GM12878 (cell line): ENCODE data around the gene DNAJC22. TPM values are rescaled to one million over a fixed set of nuclear protein-coding genes. Genes with fewer than 3 reads are reported as not detected.

ENCODE experiments used
- ATAC-seq: fragments of 200-7000 bp; cut with Tn5 transposase; 3 replicates; pipeline ENCODE4 v1.9.1; 2020; ENCODE audit warnings: mild to moderate bottlenecking, moderate library complexity
- BruUV-seq: library from RNA; stranded (reverse); fragments of 400-500 nt; replicated peaks from 2 replicates; lab custom pipeline; 2021; lab: Mats Ljungman, UMichigan
- CTCF ChIA-PET: fragments of 300-600 bp; sonication (Branson Sonifier 250); formaldehyde crosslinking; extraction: SDS; loops from one replicate; lab custom pipeline; 2021; ENCODE audit warnings: inconsistent platforms; lab: Yijun Ruan, JAX
- POLR2A ChIA-PET: fragments of 350-600 bp; formaldehyde crosslinking; extraction: SDS; loops from one replicate; lab custom pipeline; 2021; ENCODE audit warnings: inconsistent platforms; lab: Charles Lee
- RAD21 ChIA-PET: fragments of 300-600 bp; sonication (Branson Sonifier 250); formaldehyde crosslinking; loops from one replicate; lab custom pipeline; 2023; ENCODE audit warnings: antibody characterized with exemption; ENCODE audit not compliant: unreplicated experiment; lab: Charles Lee
- SMC1A ChIA-PET: fragments of 300-600 bp; sonication (Branson Sonifier 250); formaldehyde crosslinking; loops from one replicate; lab custom pipeline; 2023; ENCODE audit not compliant: unreplicated experiment, uncharacterized antibody; lab: Charles Lee
- DNase-seq: peaks from one replicate; pipeline ENCODE4 v3.0.0-alpha.2; 2011; ENCODE audit warnings: low read depth, low spot score
- FAIRE-seq: peaks from 3 replicates; lab custom pipeline; 2011; peaks lifted over from hg19 to GRCh38; lab: Jason Lieb, UNC
- H2AFZ ChIP-seq: 2 replicates; pipeline ENCODE4 v1.6.0; 2011; ENCODE audit warnings: low read depth, low read length, control low read depth; ENCODE audit not compliant: control insufficient read depth
- H3K27ac ChIP-seq: 2 replicates; pipeline ENCODE4 v1.5.1; 2011; ENCODE audit warnings: control low read depth; ENCODE audit not compliant: control insufficient read depth, insufficient read depth
- H3K27me3 ChIP-seq, 2 experiments: replicated peaks in 1 of 2; 2 replicates each; pipeline versions ENCODE4 v1.6.0 to v1.6.1; 2011; ENCODE audit warnings: low read length in 1 of 2; ENCODE audit not compliant: control insufficient read depth in 2 of 2, insufficient read depth in 2 of 2
- H3K36me3 ChIP-seq, 2 experiments: 2 replicates each; pipeline ENCODE4 v1.5.1; 2011; ENCODE audit warnings: low read length in 1 of 2; ENCODE audit not compliant: control insufficient read depth in 2 of 2, insufficient read depth in 2 of 2
- H3K4me1 ChIP-seq: 2 replicates; pipeline ENCODE4 v1.6.1; 2011; ENCODE audit warnings: mild to moderate bottlenecking, low read length, moderate library complexity, mixed read lengths; ENCODE audit not compliant: control insufficient read depth, insufficient read depth
- H3K4me2 ChIP-seq: 2 replicates; pipeline ENCODE4 v1.6.0; 2011; ENCODE audit warnings: control low read depth; ENCODE audit not compliant: control insufficient read depth, insufficient read depth
- H3K4me3 ChIP-seq: fragments of 200-600 bp; sonication (generic); 2 replicates; pipeline ENCODE4 v1.5.1; 2016
- H3K79me2 ChIP-seq: 2 replicates; pipeline ENCODE4 v1.6.0; 2011; ENCODE audit warnings: low read length; ENCODE audit not compliant: control insufficient read depth, insufficient read depth
- H3K9ac ChIP-seq: 2 replicates; pipeline ENCODE4 v1.8.0; 2011; ENCODE audit warnings: low read length, control low read depth, mixed read lengths; ENCODE audit not compliant: control insufficient read depth, insufficient read depth
- H3K9me3 ChIP-seq: replicated peaks from 3 replicates; pipeline ENCODE4 v1.5.1; 2011; ENCODE audit warnings: mild to moderate bottlenecking, low read length; ENCODE audit not compliant: control insufficient read depth, insufficient read depth
- H4K20me1 ChIP-seq: 2 replicates; pipeline ENCODE4 v1.6.0; 2011; ENCODE audit not compliant: control insufficient read depth, insufficient read depth
- CBX5 ChIP-seq: sonication (generic); IDR thresholded peaks from 2 replicates; pipeline ENCODE4 v1.6.1; 2016; ENCODE audit warnings: low read depth, moderate library complexity, mild to moderate bottlenecking, inconsistent platforms
- CREM ChIP-seq: IDR thresholded peaks from 2 replicates; pipeline ENCODE4 v1.6.1; 2014; ENCODE audit warnings: antibody characterized with exemption, low read depth
- DPF2 ChIP-seq: fragments of 450-650 bp; IDR thresholded peaks from 2 replicates; pipeline ENCODE4 v1.6.1; 2017; ENCODE audit warnings: mild to moderate bottlenecking
- HDAC6 ChIP-seq: fragments of 200-600 bp; sonication (generic); IDR thresholded peaks from one replicate; pipeline ENCODE4 v1.8.0; 2017; ENCODE audit warnings: antibody characterized with exemption; ENCODE audit not compliant: unreplicated experiment
- IKZF2 ChIP-seq, 2 experiments: fragments of 450-650 bp; IDR thresholded peaks; 2 replicates each; pipeline ENCODE4 v1.6.1; 2017; ENCODE audit warnings: mild to moderate bottlenecking in 2 of 2, moderate library complexity in 2 of 2
- NBN ChIP-seq: fragments of 450-650 bp; IDR thresholded peaks from 2 replicates; pipeline ENCODE4 v1.6.1; 2016
- RUNX3 ChIP-seq: IDR thresholded peaks from 2 replicates; pipeline ENCODE4 v1.6.1; 2012; ENCODE audit warnings: low read length, inconsistent platforms
- TCF12 ChIP-seq: IDR thresholded peaks from 2 replicates; pipeline ENCODE4 v1.6.1; 2011; ENCODE audit warnings: low read depth, mild to moderate bottlenecking, low read length
- ZNF207 ChIP-seq: fragments of 450-650 bp; IDR thresholded peaks from 2 replicates; pipeline ENCODE4 v1.6.1; 2014; ENCODE audit warnings: antibody characterized with exemption, mild to moderate bottlenecking, borderline replicate concordance
- ZNF217 ChIP-seq: fragments of 450-650 bp; IDR thresholded peaks from 2 replicates; pipeline ENCODE4 v1.6.1; 2017; ENCODE audit warnings: antibody characterized with exemption, mild to moderate bottlenecking
- ZNF274 ChIP-seq: IDR thresholded peaks from one replicate; pipeline ENCODE4 v1.8.0; 2011; ENCODE audit not compliant: insufficient read length, insufficient read depth
- ZSCAN29 ChIP-seq: fragments of 450-650 bp; IDR thresholded peaks from 2 replicates; pipeline ENCODE4 v1.6.1; 2017; ENCODE audit warnings: mild to moderate bottlenecking, moderate library complexity
- WGBS: methylation state at CpG from one replicate; pipeline ENCODE4 v1.1.6; 2016; ENCODE audit warnings: low lambda C conversion rate; ENCODE audit not compliant: insufficient replicate concordance, insufficient coverage; ENCODE audit errors: missing lambda C conversion rate; 5-methylcytosine and 5-hydroxymethylcytosine counted together
- in situ Hi-C: fragments of 300-500 bp; cut with MboI; formaldehyde crosslinking; loops from 9 replicates; pipeline ENCODE4 v1.14.3; 2018; ENCODE audit warnings: mixed read lengths
- intact Hi-C: fragments of 100-400 bp; cut with micrococcal nuclease; formaldehyde crosslinking; loops from one replicate; pipeline ENCODE4 v1.14.2; 2022; ENCODE audit not compliant: unreplicated experiment
- polyA plus RNA-seq, 11 experiments: library from polyadenylated mRNA; depleted of rRNA in 4 of 11; unstranded in 6 of 11; stranded (reverse) in 5 of 11; fragments of >200 nt; fragmentation: Nextera tagmentation in 4 of 11; fragmentation: Illumina TruSeq in 1 of 11; extraction: Ambion mirVana in 4 of 11; extraction: Trizol in 1 of 11; gene quantifications; 1 replicate in 1 of 11; 2 replicates in 10 of 11; pipeline versions ENCODE4 v1.2.1 to v1.2.3, GENCODE V29; 2011 to 2016; ENCODE audit warnings: inconsistent platforms in 2 of 11, missing spikeins in 2 of 11, low read depth in 1 of 11
- total RNA-seq, 4 experiments: library from RNA; depleted of rRNA in 3 of 4; stranded (reverse); fragments of >200 nt in 3 of 4; fragmentation: Illumina TruSeq in 1 of 4; extraction: Trizol in 1 of 4; gene quantifications; 2 replicates each; pipeline versions ENCODE4 v1.2.1 to v1.2.3, GENCODE V29; 2013 to 2021
- TF ChIP-seq, protein P1 (sequence below): fragments of 450-650 bp; IDR thresholded peaks from 2 replicates; pipeline ENCODE4 v1.6.1; 2016; ENCODE audit warnings: mild to moderate bottlenecking
- TF ChIP-seq, protein P2 (sequence below): fragments of 450-650 bp; IDR thresholded peaks from 2 replicates; pipeline ENCODE4 v1.6.1; 2017; ENCODE audit warnings: borderline replicate concordance
- TF ChIP-seq, protein P3 (sequence below): IDR thresholded peaks from 2 replicates; pipeline ENCODE4 v1.6.1; 2011; ENCODE audit warnings: low read depth, low read length, improper control_type of control experiment, borderline replicate concordance
- TF ChIP-seq, protein P4 (sequence below): fragments of 450-650 bp; IDR thresholded peaks from 2 replicates; pipeline ENCODE4 v1.6.1; 2017; ENCODE audit warnings: mild to moderate bottlenecking, moderate library complexity

The DNAJC22 gene
- total and polyA plus RNA-seq, 10 of the 15 experiments (the other 5 are each of a cell fraction or from before 2014, with no cell fraction given) = 0.06 to 0.61 (median 0.13) TPM; not detected in 3

DNA sequence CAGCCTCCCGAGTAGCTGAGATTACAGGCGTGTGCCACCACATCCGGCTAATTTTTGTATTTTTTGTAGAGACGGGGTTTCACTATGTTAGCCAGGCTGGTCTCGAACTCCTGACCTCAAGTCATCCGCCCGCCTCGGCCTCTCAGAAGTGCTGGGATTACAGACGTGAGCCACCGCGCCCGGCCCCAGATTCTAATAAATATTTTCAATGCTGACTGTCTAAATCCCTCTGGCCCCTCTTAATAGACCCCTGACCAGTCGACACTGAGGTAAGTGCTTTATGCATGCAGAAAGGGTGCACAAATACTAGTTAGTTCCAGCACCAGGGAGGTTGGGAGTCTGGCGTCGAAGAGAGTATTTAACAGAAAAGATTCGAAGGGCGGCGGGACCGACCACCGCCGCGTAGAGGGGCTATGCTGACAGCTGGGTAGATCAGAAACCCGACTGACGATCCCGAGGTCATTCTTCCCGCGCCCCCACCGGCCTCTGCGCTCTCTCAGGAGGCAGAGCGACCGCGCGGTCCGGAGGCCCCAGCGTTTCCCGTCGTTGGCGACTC lies 19.5 kb downstream of the DNAJC22 start:
- no peak for FAIRE-seq
- TSS peak; percentile 96 for BruUV-seq
- TF ChIP-seq ZNF217 (peak; percentile 76), ZNF274 (no peak), NBN (0 out of 2 replicates have a peak, but pooled peaks have one; percentile 15), TCF12 (no peak), ZNF207 (no peak), CREM (peak; percentile 19; the same call in 1 of the 2 replicates), HDAC6 (no peak), CBX5 (no peak), IKZF2 (IDR thresholded peaks at IDR 0.05) (0 out of 4 replicates have a peak, but pooled peaks have one; percentile 26 to 58), ZSCAN29 (no peak), RUNX3 (0 out of 2 replicates have a peak, but pooled peaks have one; percentile 4), DPF2 (no peak)
- TF ChIP-seq, protein P1, sequence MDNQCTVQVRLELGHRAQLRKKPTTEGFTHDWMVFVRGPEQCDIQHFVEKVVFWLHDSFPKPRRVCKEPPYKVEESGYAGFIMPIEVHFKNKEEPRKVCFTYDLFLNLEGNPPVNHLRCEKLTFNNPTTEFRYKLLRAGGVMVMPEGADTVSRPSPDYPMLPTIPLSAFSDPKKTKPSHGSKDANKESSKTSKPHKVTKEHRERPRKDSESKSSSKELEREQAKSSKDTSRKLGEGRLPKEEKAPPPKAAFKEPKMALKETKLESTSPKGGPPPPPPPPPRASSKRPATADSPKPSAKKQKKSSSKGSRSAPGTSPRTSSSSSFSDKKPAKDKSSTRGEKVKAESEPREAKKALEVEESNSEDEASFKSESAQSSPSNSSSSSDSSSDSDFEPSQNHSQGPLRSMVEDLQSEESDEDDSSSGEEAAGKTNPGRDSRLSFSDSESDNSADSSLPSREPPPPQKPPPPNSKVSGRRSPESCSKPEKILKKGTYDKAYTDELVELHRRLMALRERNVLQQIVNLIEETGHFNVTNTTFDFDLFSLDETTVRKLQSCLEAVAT = 0 out of 2 replicates have a peak, but pooled peaks have one; percentile 55
- TF ChIP-seq, protein P2, sequence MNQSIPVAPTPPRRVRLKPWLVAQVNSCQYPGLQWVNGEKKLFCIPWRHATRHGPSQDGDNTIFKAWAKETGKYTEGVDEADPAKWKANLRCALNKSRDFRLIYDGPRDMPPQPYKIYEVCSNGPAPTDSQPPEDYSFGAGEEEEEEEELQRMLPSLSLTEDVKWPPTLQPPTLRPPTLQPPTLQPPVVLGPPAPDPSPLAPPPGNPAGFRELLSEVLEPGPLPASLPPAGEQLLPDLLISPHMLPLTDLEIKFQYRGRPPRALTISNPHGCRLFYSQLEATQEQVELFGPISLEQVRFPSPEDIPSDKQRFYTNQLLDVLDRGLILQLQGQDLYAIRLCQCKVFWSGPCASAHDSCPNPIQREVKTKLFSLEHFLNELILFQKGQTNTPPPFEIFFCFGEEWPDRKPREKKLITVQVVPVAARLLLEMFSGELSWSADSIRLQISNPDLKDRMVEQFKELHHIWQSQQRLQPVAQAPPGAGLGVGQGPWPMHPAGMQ = no peak
- TF ChIP-seq, protein P3, sequence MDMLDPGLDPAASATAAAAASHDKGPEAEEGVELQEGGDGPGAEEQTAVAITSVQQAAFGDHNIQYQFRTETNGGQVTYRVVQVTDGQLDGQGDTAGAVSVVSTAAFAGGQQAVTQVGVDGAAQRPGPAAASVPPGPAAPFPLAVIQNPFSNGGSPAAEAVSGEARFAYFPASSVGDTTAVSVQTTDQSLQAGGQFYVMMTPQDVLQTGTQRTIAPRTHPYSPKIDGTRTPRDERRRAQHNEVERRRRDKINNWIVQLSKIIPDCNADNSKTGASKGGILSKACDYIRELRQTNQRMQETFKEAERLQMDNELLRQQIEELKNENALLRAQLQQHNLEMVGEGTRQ = no peak
- TF ChIP-seq, protein P4, sequence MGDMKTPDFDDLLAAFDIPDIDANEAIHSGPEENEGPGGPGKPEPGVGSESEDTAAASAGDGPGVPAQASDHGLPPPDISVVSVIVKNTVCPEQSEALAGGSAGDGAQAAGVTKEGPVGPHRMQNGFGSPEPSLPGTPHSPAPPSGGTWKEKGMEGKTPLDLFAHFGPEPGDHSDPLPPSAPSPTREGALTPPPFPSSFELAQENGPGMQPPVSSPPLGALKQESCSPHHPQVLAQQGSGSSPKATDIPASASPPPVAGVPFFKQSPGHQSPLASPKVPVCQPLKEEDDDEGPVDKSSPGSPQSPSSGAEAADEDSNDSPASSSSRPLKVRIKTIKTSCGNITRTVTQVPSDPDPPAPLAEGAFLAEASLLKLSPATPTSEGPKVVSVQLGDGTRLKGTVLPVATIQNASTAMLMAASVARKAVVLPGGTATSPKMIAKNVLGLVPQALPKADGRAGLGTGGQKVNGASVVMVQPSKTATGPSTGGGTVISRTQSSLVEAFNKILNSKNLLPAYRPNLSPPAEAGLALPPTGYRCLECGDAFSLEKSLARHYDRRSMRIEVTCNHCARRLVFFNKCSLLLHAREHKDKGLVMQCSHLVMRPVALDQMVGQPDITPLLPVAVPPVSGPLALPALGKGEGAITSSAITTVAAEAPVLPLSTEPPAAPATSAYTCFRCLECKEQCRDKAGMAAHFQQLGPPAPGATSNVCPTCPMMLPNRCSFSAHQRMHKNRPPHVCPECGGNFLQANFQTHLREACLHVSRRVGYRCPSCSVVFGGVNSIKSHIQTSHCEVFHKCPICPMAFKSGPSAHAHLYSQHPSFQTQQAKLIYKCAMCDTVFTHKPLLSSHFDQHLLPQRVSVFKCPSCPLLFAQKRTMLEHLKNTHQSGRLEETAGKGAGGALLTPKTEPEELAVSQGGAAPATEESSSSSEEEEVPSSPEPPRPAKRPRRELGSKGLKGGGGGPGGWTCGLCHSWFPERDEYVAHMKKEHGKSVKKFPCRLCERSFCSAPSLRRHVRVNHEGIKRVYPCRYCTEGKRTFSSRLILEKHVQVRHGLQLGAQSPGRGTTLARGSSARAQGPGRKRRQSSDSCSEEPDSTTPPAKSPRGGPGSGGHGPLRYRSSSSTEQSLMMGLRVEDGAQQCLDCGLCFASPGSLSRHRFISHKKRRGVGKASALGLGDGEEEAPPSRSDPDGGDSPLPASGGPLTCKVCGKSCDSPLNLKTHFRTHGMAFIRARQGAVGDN = no peak; the same call in 1 of the 2 replicates

More for the DNA sequence above, 19.5 kb downstream of the DNAJC22 start:
- Histone ChIP-seq H4K20me1 (no peaks in the 10 kb centered on the region), H3K36me3 (0 out of 4 replicates have a peak, but pooled peaks cover 0 to under 1% of the 10 kb centered on the region in 2 experiments), H3K9ac (peak overlapping the region; percentile 97), H3K27me3 (no peaks in the 10 kb centered on the region), H2AFZ (peak overlapping the region; percentile 96), H3K4me3 (peak overlapping the region; percentile 89), H3K9me3 (no peaks in the 10 kb centered on the region), H3K27ac (peak overlapping the region; percentile 97), H3K4me1 (peaks cover 11% of the 10 kb centered on the region), H3K79me2 (peaks cover 54% of the 10 kb centered on the region), H3K4me2 (peak overlapping the region; percentile 76)
- in situ Hi-C loops = no loop called here
- ChIA-PET RAD21 (interaction anchor here (0.7 to 5.5 kb wide), 14 partner anchors 8 to 235 kb away, joined by 3 to 33 read pairs (median 4); partner anchors contain the start of genes DNAJC22, TROAP and TUBA1B), POLR2A (interaction anchor here (0.6 to 3.3 kb wide), 14 partner anchors 11 to 375 kb away, joined by 3 to 30 read pairs (median 6); partner anchors contain the start of genes DNAJC22, PRPF40B, TMBIM6 and TROAP), SMC1A (interaction anchor here (0.6 to 25.7 kb wide), 10 partner anchors 8 to 259 kb away, joined by 3 to 740 read pairs (median 5); no protein-coding TSS in a partner anchor), CTCF (interaction anchor here (0.7 to 18.7 kb wide), 15 partner anchors 8 to 383 kb away, joined by 3 to 712 read pairs (median 4); partner anchors contain the start of gene DNAJC22)
- 9% methylated on average over 38 of the region's 38 CpGs for WGBS
- intact Hi-C loops = loop anchor here (2.0 to 5.0 kb wide), 3 partner anchors 63 to 341 kb away; partner anchors contain the start of gene FMNL3
- DNase-seq (no peak), ATAC-seq (peak; percentile 30)
